GM10248 (cell line): ENCODE data around the gene TADA3.
A peak's percentile ranks its signal among the peaks of the same experiment; 100 is the strongest.
"Not testable (repeated sequence)": the region's sequence is repeated elsewhere in the genome, so short reads cannot be mapped to it uniquely, and the experiment has no call there.

Source experiments
- CTCF ChIA-PET: fragments of 300-600 bp; sonication (Branson Sonifier 250); formaldehyde crosslinking; extraction: SDS; loops from one replicate; lab custom pipeline; 2021; ENCODE audit warnings: antibody characterized with exemption; lab: Yijun Ruan, JAX
- POLR2A ChIA-PET: fragments of 350-650 bp; sonication (Branson Sonifier 250); formaldehyde crosslinking; extraction: SDS; loops from one replicate; lab custom pipeline; 2020; ENCODE audit warnings: antibody characterized with exemption; lab: Yijun Ruan, JAX
- DNase-seq: peaks from one replicate; pipeline ENCODE4 v3.0.0; 2012; ENCODE audit errors: extremely low spot score
- CTCF ChIP-seq: IDR thresholded peaks from 2 replicates; pipeline ENCODE4 v1.5.1; 2012; ENCODE audit warnings: mild to moderate bottlenecking, low read depth; ENCODE audit errors: extremely low read depth, missing control alignments, control extremely low read depth

Gene TADA3

GRCh38 chr3:9778143-9779074 lies 13.9 kb downstream of the TADA3 start:
- no peak for TF ChIP-seq CTCF
- peak; percentile 49 for DNase-seq
- ChIA-PET POLR2A (no interaction called here), CTCF (interaction anchor here (0.9 to 1.6 kb wide), 3 partner anchors 9 to 275 kb away, joined by 3 to 6 read pairs (median 4); no protein-coding TSS in a partner anchor)

- no peak for DNase-seq
- CTCF ChIA-PET: interaction anchor here (0.9 to 1.6 kb wide), 2 partner anchors 9 to 50 kb away, joined by 4 to 6 read pairs; no protein-coding TSS in a partner anchor
- TF ChIP-seq CTCF: no peak
- POLR2A ChIA-PET: no interaction called here
Observed at GRCh38 chr3:9777694-9778021, 14.6 kb downstream of the TADA3 start.

GRCh38 chr3:9776896-9777693 lies 15.2 kb downstream of the TADA3 start:
- ChIA-PET CTCF (interaction anchor here (0.9 to 1.6 kb wide), 3 partner anchors 8 to 49 kb away, joined by 4 to 6 read pairs (median 5); no protein-coding TSS in a partner anchor), POLR2A (no interaction called here)
- no peak for DNase-seq
- TF ChIP-seq CTCF: no peak

GRCh38 chr3:9771007-9771406 lies 21.3 kb downstream of the TADA3 start:
- POLR2A ChIA-PET, DNase-seq: not testable (repeated sequence)
- CTCF ChIA-PET: interaction anchor here (1.6 kb wide), 1 partner anchor 11 kb away, joined by 5 read pairs; no protein-coding TSS in a partner anchor

DNA sequence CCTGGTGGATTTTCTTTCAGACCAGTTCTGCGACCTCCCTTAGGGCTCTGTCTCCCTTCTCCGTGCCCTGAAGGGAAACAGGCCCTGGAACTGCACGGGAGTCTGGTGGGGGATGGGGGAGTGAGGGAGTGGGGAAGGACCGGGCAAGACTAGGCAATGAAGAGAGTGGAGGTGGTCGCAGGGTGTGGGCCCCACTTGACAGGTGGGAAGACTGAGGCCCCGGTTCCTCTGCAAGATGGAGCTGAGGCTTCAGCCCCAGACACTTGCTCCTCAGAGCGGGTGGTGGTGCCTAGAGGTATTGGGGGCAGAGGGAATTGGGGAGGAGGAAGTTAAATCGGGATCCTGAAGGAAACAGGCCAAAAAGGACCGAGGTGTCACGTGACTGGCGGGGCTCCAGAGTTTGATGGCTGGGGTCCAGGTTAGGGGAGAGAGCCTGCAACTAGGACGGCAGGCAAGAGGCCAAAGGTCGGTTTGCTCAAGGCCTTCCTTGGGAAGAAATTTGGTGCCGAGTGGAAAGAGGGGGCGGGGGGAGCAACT lies 21.9 kb downstream of the TADA3 start:
- CTCF ChIA-PET: no interaction called here
- TF ChIP-seq CTCF: no peak
- DNase-seq: no peak
- POLR2A ChIA-PET: no interaction called here

- no peak for TF ChIP-seq CTCF
- ChIA-PET POLR2A (no interaction called here), CTCF (interaction anchor here (0.7 to 1.2 kb wide), 3 partner anchors 8 to 39 kb away, joined by 3 to 4 read pairs (median 3); no protein-coding TSS in a partner anchor)
- peak; percentile 80 for DNase-seq
Observed at GRCh38 chr3:9769426-9770275, 22.6 kb downstream of the TADA3 start, which contains the start of gene CAMK1. TSS of gene CAMK1 (minus strand) at chr3:9769947. CDS start at chr3:9767749, 2,198 bp downstream.
